Natural killer cell (primary cell): Measurements from ENCODE around the gene TTLL11. TPM values are rescaled to one million over a fixed set of nuclear protein-coding genes. Genes with fewer than 3 reads are reported as not detected.

Experiments
- ATAC-seq, 3 donors: fragments of 150-1000 bp in 2 of 3; fragments of 200-7000 bp in 1 of 3; cut with Tn5 transposase; 1 replicate in 1 of 3; 2 replicates in 2 of 3; pipeline ENCODE4 v1.10.0; 2021; ENCODE audit warnings: mild to moderate bottlenecking in 2 of 3, moderate library complexity in 2 of 3
- DNase-seq, 2 donors: peaks; one replicate each; pipeline versions ENCODE4 v3.0.0 to v3.0.0-alpha.2; 2013 to 2021; ENCODE audit warnings: mixed read lengths in 1 of 2
- H3K27ac ChIP-seq: one replicate; pipeline ENCODE4 v1.5.1; 2013; ENCODE audit warnings: mild to moderate bottlenecking, low read length
- H3K27me3 ChIP-seq: one replicate; pipeline ENCODE4 v1.6.1; 2013; ENCODE audit warnings: low read length; ENCODE audit not compliant: control insufficient read depth, insufficient read depth
- H3K36me3 ChIP-seq: one replicate; pipeline ENCODE4 v1.6.1; 2013; ENCODE audit warnings: low read length; ENCODE audit not compliant: control insufficient read depth, insufficient read depth
- H3K4me1 ChIP-seq: one replicate; pipeline ENCODE4 v1.6.1; 2013; ENCODE audit warnings: low read length; ENCODE audit not compliant: control insufficient read depth, insufficient read depth
- H3K4me3 ChIP-seq: one replicate; pipeline ENCODE4 v1.5.1; 2013; ENCODE audit warnings: low read length
- H3K9me3 ChIP-seq: one replicate; pipeline ENCODE4 v1.6.1; 2013; ENCODE audit warnings: low read length; ENCODE audit not compliant: control insufficient read depth, insufficient read depth
- H3K27ac Mint-ChIP-seq, 2 donors: one replicate each; pipeline ENCODE4 v1.8.0; 2022; ENCODE audit warnings: mild to moderate bottlenecking in 2 of 2, mixed read lengths in 2 of 2, moderate library complexity in 1 of 2
- H3K27me3 Mint-ChIP-seq, 2 donors: one replicate each; pipeline ENCODE4 v1.8.0; 2022; ENCODE audit warnings: low read depth in 2 of 2, mixed read lengths in 2 of 2
- H3K36me3 Mint-ChIP-seq: one replicate; pipeline ENCODE4 v1.8.0; 2022; ENCODE audit warnings: mixed read lengths
- H3K4me1 Mint-ChIP-seq, 2 donors: one replicate each; pipeline ENCODE4 v1.8.0; 2022; ENCODE audit warnings: mixed read lengths in 2 of 2
- H3K4me3 Mint-ChIP-seq: one replicate; pipeline ENCODE4 v1.8.0; 2022; ENCODE audit warnings: mild to moderate bottlenecking, moderate library complexity, mixed read lengths
- H3K9me3 Mint-ChIP-seq, 2 donors: one replicate each; pipeline ENCODE4 v1.8.0; 2022; ENCODE audit warnings: mixed read lengths in 2 of 2
- CTCF ChIP-seq: fragments of 200-600 bp; IDR thresholded peaks from one replicate; pipeline ENCODE4 v1.8.0; 2022; ENCODE audit warnings: antibody characterized with exemption
- WGBS: methylation state at CpG from one replicate; pipeline ENCODE4 v1.1.7; 2013; ENCODE audit warnings: missing lambda C conversion rate; ENCODE audit not compliant: insufficient coverage; 5-methylcytosine and 5-hydroxymethylcytosine counted together
- intact Hi-C: fragments of 100-400 bp; cut with micrococcal nuclease; formaldehyde crosslinking; loops from one replicate; pipeline ENCODE4 v1.14.2; 2022
- total RNA-seq, 4 donors: library from RNA; stranded (reverse); fragments of 120-200 nt in 1 of 4; gene quantifications; one replicate each; pipeline versions ENCODE4 v1.2.3 to v1.2.4, GENCODE V29; 2013 to 2022

Gene TTLL11
- total RNA-seq, 3 donors from 2014 or later (not counting 1 experiment from before 2014, with no cell fraction given): 3.4 to 4.6 (median 3.6) TPM

GRCh38 chr9:122086873-122087272, 6.2 kb downstream of the TTLL11 start:
- Histone ChIP-seq H3K4me3 (no peak overlapping the region), H3K4me1 (no peaks in the 10 kb centered on the region), H3K27me3 (no peaks in the 10 kb centered on the region), H3K9me3 (no peaks in the 10 kb centered on the region), H3K27ac (no peak overlapping the region), H3K36me3 (no peaks in the 10 kb centered on the region)
- H3K36me3 Mint-ChIP-seq: no peaks in the 10 kb centered on the region
- no peaks in the 10 kb centered on the region for H3K9me3 Mint-ChIP-seq
- ATAC-seq (no peak), DNase-seq (no peak)
- intact Hi-C loops: no loop called here
- no peak for TF ChIP-seq CTCF
- H3K4me3 Mint-ChIP-seq: no peak overlapping the region
- no peak overlapping the region for H3K27ac Mint-ChIP-seq
- H3K4me1 Mint-ChIP-seq: peaks cover 25 to 26% of the 10 kb centered on the region in 2 donors
- H3K27me3 Mint-ChIP-seq: no peaks in the 10 kb centered on the region
- 100% methylated on average over 1 of the region's 1 CpG for WGBS

- TF ChIP-seq CTCF: no peak
- Histone ChIP-seq H3K9me3 (no peaks in the 10 kb centered on the region), H3K27me3 (no peaks in the 10 kb centered on the region), H3K4me3 (no peak overlapping the region), H3K27ac (no peak overlapping the region), H3K4me1 (no peaks in the 10 kb centered on the region), H3K36me3 (no peaks in the 10 kb centered on the region)
- no peaks in the 10 kb centered on the region for H3K27me3 Mint-ChIP-seq
- intact Hi-C loops: no loop called here
- ATAC-seq (no peak), DNase-seq (no peak)
- H3K27ac Mint-ChIP-seq: no peak overlapping the region
- WGBS: 100% methylated on average over 1 of the region's 1 CpG
- no peak overlapping the region for H3K4me3 Mint-ChIP-seq
- H3K36me3 Mint-ChIP-seq: no peaks in the 10 kb centered on the region
- peaks cover 10 to 13% of the 10 kb centered on the region in 2 donors for H3K4me1 Mint-ChIP-seq
- no peaks in the 10 kb centered on the region for H3K9me3 Mint-ChIP-seq
Observed at GRCh38 chr9:122085260-122085659, 7.8 kb downstream of the TTLL11 start.

- intact Hi-C loops: no loop called here
- H3K36me3 Mint-ChIP-seq: no peaks in the 10 kb centered on the region
- no peaks in the 10 kb centered on the region for H3K36me3 ChIP-seq
- no peaks in the 10 kb centered on the region for H3K9me3 Mint-ChIP-seq
- no peak overlapping the region for H3K4me3 Mint-ChIP-seq
- ATAC-seq: no peak
- WGBS: 98% methylated on average over 8 of the region's 9 CpGs
- H3K4me3 ChIP-seq: no peak overlapping the region
- H3K4me1 Mint-ChIP-seq: peaks cover 7 to 8% of the 10 kb centered on the region in 2 donors
- no peaks in the 10 kb centered on the region for H3K27me3 Mint-ChIP-seq
- no peak overlapping the region for H3K27ac Mint-ChIP-seq
- TF ChIP-seq CTCF: no peak
- no peaks in the 10 kb centered on the region for H3K4me1 ChIP-seq
- H3K9me3 ChIP-seq: no peaks in the 10 kb centered on the region
- H3K27me3 ChIP-seq: no peaks in the 10 kb centered on the region
- no peak overlapping the region for H3K27ac ChIP-seq
- no peak for DNase-seq
Observed at GRCh38 chr9:122084026-122084675, 9.0 kb downstream of the TTLL11 start.

GRCh38 chr9:122080986-122081385, 12.1 kb downstream of the TTLL11 start:
- intact Hi-C loops: no loop called here
- no peak for ATAC-seq
- no peak for TF ChIP-seq CTCF
- no peaks in the 10 kb centered on the region for H3K27me3 ChIP-seq
- Mint-ChIP-seq H3K27me3 (no peaks in the 10 kb centered on the region), H3K9me3 (peaks cover 8 to 11% of the 10 kb centered on the region in 2 donors), H3K4me3 (no peak overlapping the region), H3K4me1 (peaks cover 7 to 12% of the 10 kb centered on the region in 2 donors), H3K27ac (no peak overlapping the region), H3K36me3 (peaks cover 21% of the 10 kb centered on the region)
- peaks cover 4% of the 10 kb centered on the region for H3K9me3 ChIP-seq
- no peaks in the 10 kb centered on the region for H3K36me3 ChIP-seq
- 90% methylated on average over 3 of the region's 5 CpGs for WGBS
- H3K4me1 ChIP-seq: no peaks in the 10 kb centered on the region
- H3K4me3 ChIP-seq: no peak overlapping the region
- no peak overlapping the region for H3K27ac ChIP-seq
- DNase-seq: no peak
